Osteocyte (in vitro differentiated cells): ENCODE results near the gene CHPF. TPM values are rescaled to one million over a fixed set of nuclear protein-coding genes. Genes with fewer than 3 reads are reported as not detected.

Experiments
- DNase-seq: peaks from one replicate; pipeline ENCODE4 v3.0.0; 2021; ENCODE audit warnings: mixed read lengths; ENCODE audit not compliant: unreplicated experiment; ENCODE audit errors: extremely low spot score
- H3K27ac Mint-ChIP-seq: one replicate; pipeline ENCODE4 v1.8.0; 2021; ENCODE audit warnings: mild to moderate bottlenecking, mixed read lengths; ENCODE audit not compliant: unreplicated experiment
- H3K27me3 Mint-ChIP-seq: one replicate; pipeline ENCODE4 v1.8.0; 2021; ENCODE audit warnings: mixed read lengths; ENCODE audit not compliant: unreplicated experiment
- H3K36me3 Mint-ChIP-seq: one replicate; pipeline ENCODE4 v1.8.0; 2021; ENCODE audit warnings: mixed read lengths; ENCODE audit not compliant: unreplicated experiment
- H3K4me1 Mint-ChIP-seq: one replicate; pipeline ENCODE4 v1.8.0; 2021; ENCODE audit warnings: mixed read lengths; ENCODE audit not compliant: unreplicated experiment
- H3K4me3 Mint-ChIP-seq: one replicate; pipeline ENCODE4 v1.8.0; 2021; ENCODE audit warnings: mild to moderate bottlenecking, moderate library complexity, mixed read lengths; ENCODE audit not compliant: unreplicated experiment
- H3K9me3 Mint-ChIP-seq: one replicate; pipeline ENCODE4 v1.8.0; 2021; ENCODE audit warnings: mixed read lengths; ENCODE audit not compliant: unreplicated experiment
- total RNA-seq: library from RNA; stranded (reverse); gene quantifications from 2 replicates; pipeline ENCODE4 v1.2.1, GENCODE V29; 2021
- TF ChIP-seq, protein P1 (sequence below): fragments of 200-600 bp; sonication (generic); IDR thresholded peaks from 2 replicates; pipeline ENCODE4 v1.5.0; 2021; ENCODE audit warnings: antibody characterized with exemption, mild to moderate bottlenecking, moderate library complexity

CHPF gene
- total RNA-seq, 1 donor from 2014 or later: 144 TPM

DNA sequence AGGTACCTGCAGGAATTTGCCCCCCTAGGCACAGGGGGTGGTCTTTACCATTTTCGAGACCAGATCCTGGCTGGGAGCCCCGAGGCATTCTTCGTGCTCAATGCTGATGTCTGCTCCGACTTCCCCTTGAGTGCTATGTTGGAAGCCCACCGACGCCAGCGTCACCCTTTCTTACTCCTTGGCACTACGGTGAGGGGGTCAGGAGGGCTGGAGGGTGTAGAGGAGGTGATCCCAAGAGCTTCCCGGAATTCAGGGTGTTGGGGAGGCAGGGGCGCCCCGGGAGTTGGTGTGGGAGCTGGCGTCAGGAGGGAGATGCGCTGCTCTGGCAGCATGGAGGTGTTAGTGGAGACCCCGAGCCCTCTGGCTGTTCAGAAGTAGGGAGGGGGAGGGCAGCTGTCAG is 41.8 kb downstream of the CHPF start:
- peaks cover 25% of the 10 kb centered on the region for H3K4me1 Mint-ChIP-seq
- H3K4me3 Mint-ChIP-seq: no peak overlapping the region
- no peak overlapping the region for H3K27ac Mint-ChIP-seq
- no peak for DNase-seq
- H3K9me3 Mint-ChIP-seq: no peaks in the 10 kb centered on the region
- H3K36me3 Mint-ChIP-seq: peaks cover 16% of the 10 kb centered on the region
- H3K27me3 Mint-ChIP-seq: no peaks in the 10 kb centered on the region
- TF ChIP-seq, protein P1, sequence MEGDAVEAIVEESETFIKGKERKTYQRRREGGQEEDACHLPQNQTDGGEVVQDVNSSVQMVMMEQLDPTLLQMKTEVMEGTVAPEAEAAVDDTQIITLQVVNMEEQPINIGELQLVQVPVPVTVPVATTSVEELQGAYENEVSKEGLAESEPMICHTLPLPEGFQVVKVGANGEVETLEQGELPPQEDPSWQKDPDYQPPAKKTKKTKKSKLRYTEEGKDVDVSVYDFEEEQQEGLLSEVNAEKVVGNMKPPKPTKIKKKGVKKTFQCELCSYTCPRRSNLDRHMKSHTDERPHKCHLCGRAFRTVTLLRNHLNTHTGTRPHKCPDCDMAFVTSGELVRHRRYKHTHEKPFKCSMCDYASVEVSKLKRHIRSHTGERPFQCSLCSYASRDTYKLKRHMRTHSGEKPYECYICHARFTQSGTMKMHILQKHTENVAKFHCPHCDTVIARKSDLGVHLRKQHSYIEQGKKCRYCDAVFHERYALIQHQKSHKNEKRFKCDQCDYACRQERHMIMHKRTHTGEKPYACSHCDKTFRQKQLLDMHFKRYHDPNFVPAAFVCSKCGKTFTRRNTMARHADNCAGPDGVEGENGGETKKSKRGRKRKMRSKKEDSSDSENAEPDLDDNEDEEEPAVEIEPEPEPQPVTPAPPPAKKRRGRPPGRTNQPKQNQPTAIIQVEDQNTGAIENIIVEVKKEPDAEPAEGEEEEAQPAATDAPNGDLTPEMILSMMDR: no peak

DNA sequence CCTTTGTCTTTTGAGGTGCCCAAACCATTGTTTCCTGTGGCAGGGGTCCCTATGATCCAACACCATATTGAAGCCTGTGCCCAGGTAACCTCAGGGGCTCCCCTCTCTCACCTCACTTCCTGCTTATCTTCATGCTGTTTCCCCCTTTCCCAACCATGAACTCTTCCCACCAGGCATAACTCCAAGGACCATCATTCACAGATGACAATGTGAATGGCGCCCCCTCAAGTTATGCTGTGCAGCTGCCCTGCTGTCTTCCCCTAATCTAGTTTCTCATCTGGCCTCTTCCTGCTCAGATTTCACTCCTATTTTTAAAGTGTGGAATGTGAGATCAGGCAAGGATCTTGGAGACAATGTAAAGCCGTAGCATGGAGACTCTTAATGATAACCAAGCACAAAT is 43.5 kb downstream of the CHPF start:
- TF ChIP-seq, protein P1: peak; percentile 40
- H3K4me1 Mint-ChIP-seq: peaks cover 25% of the 10 kb centered on the region
- H3K27me3 Mint-ChIP-seq: no peaks in the 10 kb centered on the region
- H3K36me3 Mint-ChIP-seq: peaks cover 13% of the 10 kb centered on the region
- H3K9me3 Mint-ChIP-seq: no peaks in the 10 kb centered on the region
- peak overlapping the region; percentile 97 for H3K4me3 Mint-ChIP-seq
- DNase-seq: no peak
- H3K27ac Mint-ChIP-seq: peak overlapping the region; percentile 61

DNA sequence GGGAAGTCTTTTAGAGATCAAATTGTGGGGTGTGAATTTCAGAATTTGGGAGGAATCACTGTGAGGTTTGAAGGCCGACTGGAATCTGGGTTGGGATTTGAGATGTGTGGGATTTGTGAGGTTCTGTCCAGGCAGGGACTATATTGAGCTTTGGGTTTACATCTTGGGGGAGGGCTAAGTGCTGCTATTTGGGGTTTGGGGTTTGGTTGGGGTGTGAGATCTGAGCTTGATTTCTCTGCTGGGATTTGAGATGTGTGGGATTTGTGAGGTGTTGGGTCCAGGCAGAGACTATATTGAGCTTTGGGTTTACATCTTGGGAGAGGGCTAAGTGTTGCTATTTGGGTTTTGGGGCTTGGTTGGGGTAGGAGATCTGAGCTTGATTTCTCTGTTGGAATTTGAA is 44.1 kb downstream of the CHPF start:
- Mint-ChIP-seq H3K36me3 (peaks cover 12% of the 10 kb centered on the region), H3K4me1 (peaks cover 25% of the 10 kb centered on the region), H3K4me3 (peak overlapping the region; percentile 97), H3K27ac (peak overlapping the region; percentile 99), H3K27me3 (no peaks in the 10 kb centered on the region), H3K9me3 (no peaks in the 10 kb centered on the region)
- no peak for DNase-seq
- TF ChIP-seq, protein P1: no peak

DNA sequence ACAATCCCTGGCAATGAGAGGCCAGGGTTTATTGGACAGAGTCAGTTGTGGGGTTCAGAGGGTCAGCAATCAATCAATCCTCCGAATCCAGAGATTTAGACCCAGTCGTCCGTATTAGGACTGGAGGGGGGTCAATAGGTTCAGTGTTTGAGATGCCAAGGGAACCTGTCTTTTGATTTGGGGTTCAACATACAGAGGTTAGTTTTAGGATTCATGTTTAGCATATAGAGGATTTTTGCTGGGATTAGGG is 44.6 kb downstream of the CHPF start:
- H3K27me3 Mint-ChIP-seq: no peaks in the 10 kb centered on the region
- no peak for DNase-seq
- H3K4me3 Mint-ChIP-seq: peak overlapping the region; percentile 97
- peaks cover 25% of the 10 kb centered on the region for H3K4me1 Mint-ChIP-seq
- TF ChIP-seq, protein P1: no peak
- peaks cover 7% of the 10 kb centered on the region for H3K36me3 Mint-ChIP-seq
- no peaks in the 10 kb centered on the region for H3K9me3 Mint-ChIP-seq
- peak overlapping the region; percentile 99 for H3K27ac Mint-ChIP-seq

DNA sequence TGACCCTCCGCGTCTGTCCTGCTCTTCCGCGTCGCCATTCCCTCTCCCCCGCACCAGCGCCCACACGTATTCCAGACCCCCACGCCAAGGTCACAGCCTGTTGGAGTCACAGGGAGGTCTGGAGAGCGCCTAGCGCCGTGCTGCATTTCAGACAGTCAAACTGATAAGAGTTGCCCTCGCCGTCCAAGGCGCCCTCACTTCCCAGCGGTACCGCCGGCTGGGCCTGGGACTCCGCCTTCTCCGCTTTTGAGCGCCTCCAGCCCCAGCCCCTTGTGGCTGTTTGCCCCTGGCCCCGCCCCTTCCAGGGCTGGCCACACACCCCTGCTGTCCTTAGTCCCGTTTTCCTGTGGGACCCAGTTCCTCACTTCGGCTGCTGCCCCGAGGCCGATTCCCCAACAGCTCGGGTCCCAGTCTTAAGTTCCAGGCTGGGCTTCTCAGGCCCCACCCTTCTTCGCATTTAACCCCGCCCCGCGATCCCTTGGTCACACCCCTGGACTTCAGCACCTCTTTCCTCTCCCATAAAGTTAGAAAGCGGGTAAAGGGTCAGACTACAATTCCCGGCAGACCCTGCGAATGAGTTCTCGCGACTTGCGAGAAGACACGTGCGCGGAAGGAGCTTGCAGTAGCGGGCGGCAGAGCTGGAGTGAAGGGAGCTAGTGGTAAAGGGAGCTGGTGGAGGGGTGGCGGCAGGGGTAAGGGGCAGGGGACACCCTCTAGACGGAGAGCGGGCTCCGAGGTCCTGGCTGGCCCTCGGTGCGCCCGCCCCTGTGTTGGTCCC is 45.1 kb downstream of the CHPF start, which contains the start of gene GMPPA:
Gene GMPPA, plus strand, starts transcription at position 612 of the 778 bp plus-strand sequence. CDS start 1,085 bp downstream, outside the sequence.
- Mint-ChIP-seq H3K4me3 (peak within 1 kb of the TSS; percentile 97), H3K36me3 (peaks cover 4% of the 10 kb centered on the region), H3K4me1 (peaks cover 25% of the 10 kb centered on the region), H3K9me3 (no peaks in the 10 kb centered on the region), H3K27ac (peak within 1 kb of the TSS; percentile 99), H3K27me3 (no peaks in the 10 kb centered on the region)
- DNase-seq: peak; percentile 97
- TF ChIP-seq, protein P1: peak; percentile 9
